Uterus (tissue), 4 donors: ENCODE measurements around the gene BMP2. TPM values are rescaled to one million over a fixed set of nuclear protein-coding genes. Genes with fewer than 3 reads are reported as not detected.

ENCODE experiments used
- DNase-seq, 2 donors: peaks; one replicate each; pipeline ENCODE4 v3.0.0-alpha.2; 2019 to 2020
- H3K27ac ChIP-seq, 2 donors: fragments of 200-600 bp; sonication (generic); 1 replicate in 1 of 2; 2 replicates in 1 of 2; pipeline ENCODE4 v1.5.1; 2016 to 2018
- H3K27me3 ChIP-seq, 2 donors: fragments of 200-600 bp; sonication (generic); one replicate each; pipeline ENCODE4 v1.5.1; 2018 to 2019; ENCODE audit warnings: control low read depth in 1 of 2
- H3K36me3 ChIP-seq, 2 donors: fragments of 200-600 bp; sonication (generic); one replicate each; pipeline ENCODE4 v1.5.1; 2019; ENCODE audit warnings: control low read depth in 1 of 2
- H3K4me1 ChIP-seq, 2 donors: fragments of 200-600 bp; sonication (generic); one replicate each; pipeline ENCODE4 v1.5.1; 2018 to 2019; ENCODE audit warnings: control low read depth in 1 of 2
- H3K4me3 ChIP-seq, 2 donors: fragments of 200-600 bp; sonication (generic); 1 replicate in 1 of 2; 2 replicates in 1 of 2; pipeline ENCODE4 v1.5.1; 2018 to 2019; ENCODE audit warnings: mild to moderate bottlenecking in 1 of 2
- H3K9me3 ChIP-seq, 2 donors: fragments of 200-600 bp; sonication (generic); one replicate each; pipeline ENCODE4 v1.5.1; 2019; ENCODE audit warnings: control low read depth in 1 of 2
- CTCF ChIP-seq, 4 experiments: fragments of 200-600 bp in 2 of 4; fragments of 450-650 bp in 2 of 4; sonication (generic) in 2 of 4; IDR thresholded peaks; one replicate each; pipeline ENCODE4 v1.5.1; 2016 to 2019; ENCODE audit warnings: antibody characterized with exemption in 4 of 4, mild to moderate bottlenecking in 2 of 4, moderate library complexity in 1 of 4
- POLR2A ChIP-seq, 2 donors: fragments of 450-650 bp; IDR thresholded peaks; one replicate each; pipeline ENCODE4 v1.6.1; 2016; ENCODE audit warnings: antibody characterized with exemption in 2 of 2, mild to moderate bottlenecking in 1 of 2, moderate library complexity in 1 of 2
- intact Hi-C: fragments of 100-400 bp; cut with DNase I; formaldehyde crosslinking; loops from one replicate; pipeline ENCODE4 v1.15.1; 2023; ENCODE audit warnings: low total_unique reads
- total RNA-seq, 4 donors: library from RNA; depleted of rRNA in 3 of 4; stranded (reverse); fragments of >200 nt in 3 of 4; gene quantifications; one replicate each; pipeline versions ENCODE4 v1.1.0 to v1.2.4, GENCODE V29; 2014 to 2023
- donor health status: DM: yes; HTN: yes; CAD: no.

Gene BMP2
- total RNA-seq, 4 donors from 2014 or later: 2.1 to 17.0 (median 4.9) TPM

GRCh38 chr20:6756693-6757595 is 10.5 kb upstream of the BMP2 start:
- intact Hi-C loops: no loop called here
- no peak for TF ChIP-seq CTCF (IDR thresholded peaks at IDR 0.05)
- TF ChIP-seq POLR2A (IDR thresholded peaks at IDR 0.05): no peak
- no peaks in the 10 kb centered on the region for H3K27me3 ChIP-seq

GRCh38 chr20:6764619-6765018 is 2.9 kb upstream of the BMP2 start:
- no peak for TF ChIP-seq POLR2A (IDR thresholded peaks at IDR 0.05)
- no peak for TF ChIP-seq CTCF (IDR thresholded peaks at IDR 0.05)
- H3K4me1 ChIP-seq: no peaks in the 10 kb centered on the region
- no peak for DNase-seq
- no peak overlapping the region for H3K4me3 ChIP-seq
- no peak overlapping the region for H3K27ac ChIP-seq
- H3K27me3 ChIP-seq: no peaks in the 10 kb centered on the region
- no peaks in the 10 kb centered on the region for H3K9me3 ChIP-seq
- H3K36me3 ChIP-seq: no peaks in the 10 kb centered on the region
- intact Hi-C loops: no loop called here

More at GRCh38 chr20:6756693-6757595, 10.5 kb upstream of the BMP2 start:
- H3K36me3 ChIP-seq: no peaks in the 10 kb centered on the region
- no peaks in the 10 kb centered on the region for H3K4me1 ChIP-seq
- no peaks in the 10 kb centered on the region for H3K9me3 ChIP-seq
- H3K4me3 ChIP-seq: no peak overlapping the region
- H3K27ac ChIP-seq: no peak overlapping the region
- DNase-seq: no peak

GRCh38 chr20:6765469-6766058 is 1.9 kb upstream of the BMP2 start:
- H3K4me3 ChIP-seq: no peak overlapping the region
- H3K27me3 ChIP-seq: no peaks in the 10 kb centered on the region
- H3K4me1 ChIP-seq: no peaks in the 10 kb centered on the region
- no peak for DNase-seq
- intact Hi-C loops: no loop called here
- H3K36me3 ChIP-seq: no peaks in the 10 kb centered on the region
- TF ChIP-seq CTCF (IDR thresholded peaks at IDR 0.05) (peak; percentile 27 to 63 (median 44)), POLR2A (IDR thresholded peaks at IDR 0.05) (no peak)
- no peak overlapping the region for H3K27ac ChIP-seq
- H3K9me3 ChIP-seq: no peaks in the 10 kb centered on the region

GRCh38 chr20:6766433-6766832 is 1.1 kb upstream of the BMP2 start:
- Histone ChIP-seq H3K4me3 (no peak overlapping the region), H3K27ac (no peak overlapping the region), H3K4me1 (no peaks in the 10 kb centered on the region), H3K36me3 (no peaks in the 10 kb centered on the region), H3K9me3 (no peaks in the 10 kb centered on the region), H3K27me3 (no peaks in the 10 kb centered on the region)
- DNase-seq: no peak
- no peak for TF ChIP-seq POLR2A (IDR thresholded peaks at IDR 0.05)
- intact Hi-C loops: no loop called here

GRCh38 chr20:6767126-6767535 is 355 bp upstream of the BMP2 start:
- DNase-seq: peak in 1 of 2 donors; percentile 16
- no peaks in the 10 kb centered on the region for H3K36me3 ChIP-seq
- intact Hi-C loops: no loop called here
- H3K4me3 ChIP-seq: peak overlapping the region; percentile 42 to 50
- no peaks in the 10 kb centered on the region for H3K27me3 ChIP-seq
- H3K9me3 ChIP-seq: no peaks in the 10 kb centered on the region
- H3K27ac ChIP-seq: peak overlapping the region; percentile 48 to 62
- H3K4me1 ChIP-seq: no peaks in the 10 kb centered on the region
- TF ChIP-seq POLR2A (IDR thresholded peaks at IDR 0.05) (no peak), CTCF (IDR thresholded peaks at IDR 0.05) (no peak)
